NCI-H526 (cell line): ENCODE data around the gene FGF10.
A peak's percentile ranks its signal among the peaks of the same experiment; 100 is the strongest.

Source experiments
- DNase-seq, 2 experiments: peaks; one replicate each; lab custom pipeline; 2025; lab: John Stamatoyannopoulos, UW

FGF10 gene

DNA sequence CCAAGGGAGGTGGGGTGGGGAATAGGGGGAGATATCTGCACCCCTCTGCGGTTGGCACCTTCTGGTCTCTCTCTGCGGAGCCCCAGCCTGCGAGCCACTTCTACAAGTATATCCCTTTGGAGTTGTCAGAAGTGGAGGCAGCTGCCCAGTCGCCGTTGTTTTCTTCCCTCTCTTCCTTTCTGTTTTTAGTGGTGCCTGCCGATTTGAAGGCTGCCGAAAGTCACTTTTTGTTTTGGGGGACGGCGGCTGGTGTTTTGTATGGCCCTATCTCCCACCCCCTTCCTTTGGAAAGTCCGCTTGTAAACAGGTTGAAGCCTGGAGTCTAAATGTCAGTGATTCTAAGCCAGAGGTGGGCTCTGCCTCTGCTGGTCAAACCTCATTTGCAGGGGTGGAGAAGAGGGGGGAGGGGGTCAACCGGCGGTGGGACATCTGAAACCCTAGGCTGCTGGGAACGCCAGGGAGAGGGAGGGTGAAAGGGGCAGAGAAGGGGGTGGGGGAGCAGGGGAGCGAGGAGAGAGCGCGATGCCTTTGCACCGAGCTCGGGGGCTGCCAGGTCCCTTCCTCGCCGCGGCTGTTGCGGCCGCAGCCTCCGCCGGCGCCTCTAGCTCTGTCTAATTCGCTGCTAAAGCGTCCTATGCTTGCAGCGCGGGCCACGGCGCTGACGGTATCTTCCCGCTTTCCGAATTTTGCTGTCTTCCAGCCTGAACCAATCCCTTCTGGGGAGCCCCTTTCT, at the start of gene FGF10:
FGF10 (minus strand) TSS at position 331 of the 733 bp plus-strand sequence. CDS start 738 bp downstream, outside the sequence.
- DNase-seq = peak in 1 of 2 experiments; percentile 43

DNA sequence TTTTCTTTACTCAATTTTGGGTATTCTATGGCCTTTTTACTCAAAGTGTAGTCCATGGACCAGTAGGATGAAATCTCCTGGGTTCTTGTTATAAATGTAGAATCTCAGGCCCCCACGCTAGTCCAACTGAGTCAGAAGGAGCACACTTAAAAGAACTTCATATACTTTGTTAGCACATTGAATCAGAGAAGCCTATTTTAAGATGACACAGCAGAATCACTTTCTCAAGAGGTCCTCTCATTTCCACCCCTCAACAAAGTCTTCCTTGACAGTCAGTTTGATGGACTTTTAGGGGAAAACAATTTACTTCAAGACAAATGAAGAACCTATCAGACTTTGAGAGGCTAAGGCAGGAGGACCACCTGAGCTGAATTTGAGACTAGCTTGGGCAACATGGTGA, 37.7 kb upstream of the FGF10 start:
- DNase-seq = no peak

DNA sequence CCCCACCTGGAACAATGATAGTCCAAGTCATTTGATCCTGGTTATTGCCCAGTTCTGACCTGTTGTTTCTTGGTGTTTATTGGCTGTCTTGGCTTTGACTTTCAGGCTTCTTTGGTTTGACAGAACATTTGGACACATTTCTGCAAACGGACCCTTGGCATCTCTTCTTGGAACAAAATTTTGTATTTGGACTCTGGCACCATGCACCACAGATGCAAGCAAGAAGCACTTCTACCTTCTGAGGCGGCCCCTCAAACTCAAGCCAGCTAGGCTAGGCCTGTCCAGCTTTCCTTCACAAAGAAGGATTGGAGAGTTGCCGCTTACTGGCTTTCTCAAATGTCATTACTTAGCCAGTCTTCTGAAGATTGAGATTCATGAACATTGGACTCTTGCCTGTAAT, 23.1 kb upstream of the FGF10 start:
- no peak for DNase-seq

DNA sequence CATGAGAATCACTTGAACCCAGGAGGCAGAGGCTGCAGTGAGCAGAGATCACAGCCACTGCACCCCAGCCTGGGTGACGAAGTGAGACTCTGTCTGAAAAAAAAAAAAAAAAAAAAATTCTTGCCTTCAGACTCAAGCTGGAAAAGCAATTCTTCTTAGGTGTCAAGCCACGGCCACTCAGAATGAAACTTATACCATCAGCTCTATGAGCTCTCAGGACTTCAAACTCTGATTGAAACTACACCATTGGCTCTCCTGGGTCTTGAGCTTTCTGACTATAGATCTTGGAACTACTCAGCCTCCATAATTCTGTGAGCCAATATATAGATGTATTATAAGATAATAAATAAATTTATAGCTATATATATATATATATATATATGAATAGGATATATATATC, 12.9 kb upstream of the FGF10 start:
- no peak for DNase-seq

DNA sequence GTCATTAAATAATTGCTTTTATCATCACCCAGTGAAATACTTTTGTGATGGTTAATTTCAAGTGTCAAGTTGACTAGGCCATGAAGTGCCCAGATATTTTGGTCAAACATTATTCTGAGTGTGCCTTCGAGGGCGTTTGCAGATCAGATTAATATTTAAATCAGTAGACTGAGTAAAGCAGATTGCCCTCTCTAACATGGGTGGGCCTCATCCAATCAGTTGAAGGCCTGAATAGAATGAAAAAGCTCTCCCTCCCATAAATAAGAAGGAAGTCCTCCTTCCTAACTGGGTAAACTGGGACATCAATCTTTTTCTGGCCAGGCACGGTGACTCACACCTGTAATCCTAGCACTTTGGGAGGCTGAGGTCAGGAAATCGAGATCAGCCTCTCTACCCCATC, 12.4 kb upstream of the FGF10 start:
- DNase-seq = no peak

DNA sequence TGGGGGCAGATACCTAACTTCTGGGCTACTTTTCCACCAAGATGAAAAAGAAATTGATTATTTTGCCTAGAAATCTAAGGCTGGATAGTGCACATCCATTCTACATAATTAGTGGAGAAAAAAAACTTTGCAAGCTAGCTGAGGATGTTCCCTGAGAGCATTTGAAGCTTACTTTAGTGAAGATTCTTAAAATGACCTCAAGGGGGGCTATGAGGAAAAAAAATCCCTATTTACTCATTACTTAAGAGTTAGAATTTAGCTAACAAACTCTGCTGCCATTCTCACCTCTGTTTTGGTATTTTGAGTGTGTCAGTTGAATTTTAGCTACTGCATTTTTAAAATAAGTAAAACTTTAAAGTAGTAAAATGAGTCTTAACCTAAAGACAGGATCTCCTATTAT, 9.2 kb upstream of the FGF10 start:
- DNase-seq = no peak

DNA sequence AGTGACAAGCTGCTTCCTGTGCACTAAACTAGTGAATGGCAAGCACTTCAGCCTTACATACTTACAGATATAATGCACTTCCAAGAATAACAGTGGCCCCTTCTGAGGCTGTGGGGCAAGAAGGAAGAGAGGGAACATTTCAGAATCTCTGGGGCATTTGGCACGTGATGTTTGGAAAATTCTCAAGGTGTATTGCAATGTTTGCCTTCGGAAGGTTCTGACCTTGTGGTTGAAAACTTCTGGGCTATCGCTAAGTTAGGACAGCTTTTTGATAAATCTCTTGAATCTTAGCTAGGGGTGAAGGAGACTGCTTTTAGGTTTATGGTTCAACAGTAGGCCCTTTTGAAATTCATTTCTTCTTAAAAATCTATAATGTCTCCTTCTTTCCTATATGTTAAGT, 7.1 kb upstream of the FGF10 start:
- DNase-seq = no peak

DNA sequence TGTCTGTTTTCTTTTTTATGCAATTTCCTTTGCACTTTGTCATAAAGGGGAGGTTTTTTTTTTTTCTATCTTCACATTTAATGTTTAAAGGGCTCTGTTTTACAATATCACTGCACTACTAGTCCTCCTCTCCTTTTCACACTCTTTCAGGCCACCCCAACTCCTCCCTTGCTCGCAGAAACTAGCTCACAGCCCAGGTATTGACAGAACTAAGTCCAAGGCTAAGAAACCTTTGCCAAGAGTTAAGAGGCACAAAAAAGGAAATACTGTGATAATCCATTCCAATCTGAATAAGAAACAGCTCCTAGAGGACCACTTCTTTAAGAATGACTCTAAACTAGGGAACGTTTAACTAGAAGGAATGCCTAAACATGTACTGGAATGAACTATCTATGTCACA, 1.1 kb upstream of the FGF10 start:
- no peak for DNase-seq

DNA sequence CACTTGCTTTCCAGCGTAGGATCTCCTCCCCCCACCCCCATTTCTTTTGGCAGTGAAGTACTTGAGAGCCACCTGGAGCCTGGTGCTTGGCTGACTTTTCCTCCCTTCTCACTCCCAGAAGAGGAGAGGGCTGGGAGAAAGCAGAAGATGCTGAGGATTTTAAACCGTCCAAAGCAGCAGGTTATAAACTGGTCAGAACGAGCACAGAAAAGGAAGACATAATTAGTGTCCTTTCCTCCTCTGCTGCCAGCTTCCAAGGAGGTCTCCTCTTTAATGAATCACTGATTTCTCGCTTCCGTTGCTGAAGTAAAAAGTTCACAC, 563 bp upstream of the FGF10 start:
- no peak for DNase-seq

DNA sequence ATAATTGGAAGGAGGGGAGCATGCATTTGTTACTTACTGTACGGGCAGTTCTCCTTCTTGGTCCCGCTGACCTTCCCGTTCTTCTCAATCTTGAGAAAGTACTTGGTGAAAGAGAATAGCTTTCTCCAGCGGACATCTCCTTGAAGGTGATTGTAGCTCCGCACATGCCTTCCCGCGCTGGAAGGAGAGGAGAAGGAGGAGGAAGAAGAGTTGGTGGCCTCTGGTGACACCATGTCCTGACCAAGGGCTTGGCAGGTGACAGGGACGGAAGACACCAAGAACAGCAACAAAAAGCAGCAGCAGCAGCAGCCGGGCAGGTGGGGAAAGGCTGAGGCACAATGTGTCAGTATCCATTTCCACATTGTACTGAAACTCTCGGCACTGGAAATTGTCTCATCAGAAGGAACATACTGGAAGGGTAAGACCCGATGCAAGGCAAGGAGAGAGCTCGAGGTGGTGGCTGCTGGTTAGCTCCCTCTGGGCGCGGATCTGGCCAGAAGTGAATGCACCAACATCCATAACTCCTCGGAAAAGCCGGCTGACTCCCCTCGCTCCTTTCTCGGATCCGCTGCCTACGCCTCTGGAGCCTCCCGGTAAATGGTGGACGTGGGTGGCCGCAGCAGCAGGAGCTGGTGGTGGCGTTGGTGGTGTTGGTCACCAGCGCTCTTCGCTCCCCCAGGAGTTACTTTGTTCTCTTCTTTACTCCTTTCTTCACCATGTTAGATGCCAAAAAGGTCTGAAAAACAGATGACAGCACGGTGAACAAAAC, 715 bp downstream of the FGF10 start:
- DNase-seq = no peak

DNA sequence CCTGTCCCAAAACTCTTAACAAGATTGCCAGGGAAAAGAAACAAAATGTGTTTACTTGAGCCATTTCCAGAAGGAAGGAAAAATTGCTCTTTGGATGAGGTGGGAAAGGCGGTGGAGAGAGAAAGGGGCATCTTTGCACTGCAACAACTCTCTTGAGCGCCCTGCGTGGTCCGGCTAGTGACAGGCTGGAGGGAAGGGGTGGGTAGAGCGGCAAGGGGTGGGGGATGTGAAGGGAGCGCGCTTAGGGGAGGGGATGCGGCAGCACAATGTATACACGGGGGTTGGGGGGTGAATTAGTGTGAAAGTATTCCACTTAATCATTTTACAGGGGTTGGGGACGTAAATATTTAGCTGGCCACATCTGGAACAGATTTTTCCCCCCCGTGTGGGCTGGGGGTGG, 1.3 kb downstream of the FGF10 start:
- no peak for DNase-seq

DNA sequence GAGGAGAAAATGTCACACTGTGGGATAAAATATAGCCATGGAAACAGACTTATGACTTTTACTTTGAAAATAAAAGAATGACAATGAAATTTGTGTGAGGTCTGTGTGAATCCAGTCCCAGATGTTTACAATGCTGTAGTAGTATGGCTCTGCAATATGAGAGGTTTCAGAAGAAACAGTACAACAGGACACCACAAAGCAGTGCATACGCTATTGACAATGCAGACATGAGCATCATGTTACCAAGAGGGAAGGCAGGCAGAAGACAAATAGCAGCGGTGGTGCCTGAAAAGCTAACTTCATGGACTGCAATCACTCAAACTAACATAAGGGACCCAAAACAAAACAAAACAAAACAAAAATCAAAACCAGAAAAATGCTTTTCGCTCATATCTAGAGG, 1.8 kb downstream of the FGF10 start:
- DNase-seq = no peak

DNA sequence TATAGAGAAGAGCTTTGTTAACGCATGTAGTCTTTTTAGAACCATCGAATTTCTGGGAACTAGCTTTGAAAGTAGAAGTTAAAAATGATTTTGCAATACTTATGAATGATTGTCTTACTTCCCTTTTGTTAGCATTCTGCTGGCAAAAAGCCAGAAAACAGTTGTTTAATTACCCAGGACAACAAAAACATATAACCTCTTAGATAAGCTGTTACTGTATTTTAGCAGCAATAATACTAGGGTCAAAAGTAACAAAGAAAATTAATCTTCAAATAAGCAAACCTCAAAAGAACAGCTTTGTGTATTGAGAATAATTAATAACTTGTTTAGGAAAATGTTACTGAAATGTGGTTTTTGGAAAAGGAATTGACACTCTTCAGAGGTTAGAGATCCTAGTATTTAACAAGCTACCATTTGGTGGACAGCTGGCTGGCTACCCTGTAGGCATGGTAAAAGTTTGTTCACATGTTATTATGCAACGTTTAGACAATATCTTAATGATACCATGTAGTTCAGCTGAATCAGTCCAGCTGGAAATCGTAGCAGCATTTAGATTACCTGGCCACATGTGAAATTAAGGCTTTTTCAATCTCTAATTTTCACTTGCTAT, 3.8 kb downstream of the FGF10 start:
- DNase-seq = no peak

DNA sequence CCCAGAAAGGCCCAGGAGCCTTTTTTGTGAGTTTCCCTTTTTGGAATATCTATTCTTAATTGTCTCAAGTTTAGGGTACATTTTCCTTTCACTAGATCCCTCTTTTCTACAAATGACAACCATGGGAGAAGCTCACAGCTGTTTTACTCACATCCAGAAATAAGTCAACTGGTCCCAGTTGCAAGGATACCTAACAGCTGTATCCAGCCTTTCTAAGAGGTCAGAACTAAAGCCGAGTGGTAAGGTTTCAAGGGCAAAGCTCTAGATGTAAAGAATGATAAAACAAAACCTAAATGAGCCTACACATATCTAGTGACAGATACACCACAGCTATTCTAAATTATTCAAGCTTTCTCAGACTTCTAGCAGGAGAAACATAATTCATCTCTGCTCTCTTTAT, 4.4 kb downstream of the FGF10 start:
- DNase-seq = no peak

DNA sequence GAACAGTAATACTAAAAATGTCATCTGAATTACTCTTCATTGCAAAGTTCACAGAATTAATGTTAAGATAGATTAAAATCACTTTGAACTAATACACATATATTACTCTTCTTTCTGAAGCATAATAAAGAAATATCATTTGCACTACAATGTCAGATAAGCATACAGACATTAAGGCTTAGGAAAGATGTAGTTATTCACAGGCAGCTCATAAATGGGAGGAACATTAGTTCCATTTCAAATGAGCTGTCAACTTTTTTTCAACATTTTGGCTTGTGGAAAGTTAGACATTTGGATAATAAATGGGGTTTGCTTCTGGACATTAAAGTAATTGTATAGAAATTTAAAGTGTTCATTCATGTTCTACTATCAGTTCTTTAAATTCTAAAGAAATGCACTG, 6.3 kb downstream of the FGF10 start:
- DNase-seq = no peak

DNA sequence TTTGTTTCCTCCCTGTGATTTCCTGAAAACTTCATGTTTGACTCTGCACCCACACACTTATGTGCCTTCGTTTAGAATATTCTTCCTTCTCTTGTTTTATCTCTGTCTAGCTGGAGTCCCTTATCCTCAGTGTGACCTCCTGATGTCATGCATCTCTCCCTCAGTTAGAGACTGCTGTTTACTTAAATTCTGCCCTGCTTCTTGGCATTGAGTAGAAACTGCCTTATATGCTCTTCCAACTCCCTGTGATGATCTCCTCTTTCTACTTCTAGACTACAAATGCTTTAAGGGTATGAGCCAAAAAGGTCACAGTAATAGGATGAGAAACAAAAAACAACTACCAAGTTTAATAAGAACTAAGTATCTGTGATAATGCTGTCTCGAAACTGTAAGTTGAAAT, 12.2 kb downstream of the FGF10 start:
- DNase-seq = no peak

DNA sequence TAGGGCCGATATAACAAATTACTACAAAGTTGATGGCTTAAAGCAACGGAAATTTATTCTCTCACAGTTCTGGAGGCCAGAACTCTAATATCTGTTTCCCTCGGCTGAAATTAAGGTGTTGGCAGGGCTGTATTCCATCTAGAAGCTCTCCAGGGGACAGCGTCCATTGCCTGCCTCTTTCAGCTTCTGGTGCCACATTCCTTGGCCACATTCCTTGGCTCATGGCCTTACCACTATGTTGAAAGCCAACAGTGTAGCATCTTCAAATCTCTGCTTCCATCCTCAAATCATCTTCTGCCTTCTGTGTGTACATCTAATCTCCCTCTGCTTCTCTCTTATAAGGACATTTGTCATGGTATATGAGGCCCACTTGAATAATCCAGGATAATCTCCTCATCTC, 17.2 kb downstream of the FGF10 start:
- no peak for DNase-seq

DNA sequence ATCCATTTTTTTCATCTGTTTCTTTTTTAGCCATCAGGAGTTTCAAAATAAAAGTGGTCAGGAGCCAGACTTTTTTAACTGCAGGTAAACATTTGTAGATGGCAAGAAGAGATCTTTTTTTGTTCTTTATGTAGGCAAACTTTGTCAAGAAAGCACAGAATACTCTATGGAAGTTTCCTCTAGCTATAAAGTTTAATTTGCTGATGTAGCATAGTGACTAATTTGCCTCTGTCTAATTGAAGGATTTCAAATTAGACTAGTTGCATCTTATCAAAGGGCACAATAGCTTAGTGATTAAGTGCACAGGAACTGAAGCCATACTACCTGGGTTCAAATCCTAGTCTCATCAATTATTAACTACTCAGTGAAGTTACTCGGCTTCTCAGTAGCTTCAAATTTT, 22.0 kb downstream of the FGF10 start:
- DNase-seq = no peak

DNA sequence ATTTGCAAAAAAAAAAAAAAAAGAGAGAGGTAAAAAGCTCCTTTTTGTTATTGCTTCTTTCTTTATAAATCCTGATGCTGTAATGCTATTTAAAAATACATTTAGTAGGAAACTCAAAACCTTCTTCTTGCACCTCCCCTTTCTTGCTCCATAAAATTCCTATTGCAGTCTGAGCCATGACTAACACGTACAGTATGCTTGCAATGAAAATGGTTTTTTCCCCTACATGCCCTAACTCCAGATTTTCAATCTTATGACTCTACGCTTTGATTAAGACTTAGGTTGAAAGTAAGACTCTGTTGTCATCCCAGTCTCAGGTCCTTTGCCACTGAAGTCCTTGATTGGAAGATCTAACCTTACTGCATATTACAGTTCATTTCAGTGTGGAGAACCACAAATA, 23.9 kb downstream of the FGF10 start:
- no peak for DNase-seq

DNA sequence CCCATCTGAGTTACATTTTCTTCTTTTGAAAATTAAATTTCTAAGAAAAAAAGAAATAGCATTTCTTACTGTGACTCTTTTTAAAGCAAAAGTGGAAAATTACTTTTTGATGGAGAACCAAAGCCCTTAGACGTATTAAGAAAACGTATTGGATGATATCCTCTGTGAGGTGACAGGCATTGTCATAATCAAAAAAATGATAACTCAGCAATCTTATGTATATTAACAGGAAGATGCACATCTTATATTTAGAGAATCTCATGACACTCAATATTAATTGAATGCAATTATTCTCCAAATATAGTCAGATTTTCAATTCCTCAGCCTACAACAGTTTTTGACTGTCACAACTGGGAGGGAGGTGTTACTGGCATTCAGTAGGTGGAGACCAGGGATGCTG, 25.1 kb downstream of the FGF10 start:
- DNase-seq = no peak

DNA sequence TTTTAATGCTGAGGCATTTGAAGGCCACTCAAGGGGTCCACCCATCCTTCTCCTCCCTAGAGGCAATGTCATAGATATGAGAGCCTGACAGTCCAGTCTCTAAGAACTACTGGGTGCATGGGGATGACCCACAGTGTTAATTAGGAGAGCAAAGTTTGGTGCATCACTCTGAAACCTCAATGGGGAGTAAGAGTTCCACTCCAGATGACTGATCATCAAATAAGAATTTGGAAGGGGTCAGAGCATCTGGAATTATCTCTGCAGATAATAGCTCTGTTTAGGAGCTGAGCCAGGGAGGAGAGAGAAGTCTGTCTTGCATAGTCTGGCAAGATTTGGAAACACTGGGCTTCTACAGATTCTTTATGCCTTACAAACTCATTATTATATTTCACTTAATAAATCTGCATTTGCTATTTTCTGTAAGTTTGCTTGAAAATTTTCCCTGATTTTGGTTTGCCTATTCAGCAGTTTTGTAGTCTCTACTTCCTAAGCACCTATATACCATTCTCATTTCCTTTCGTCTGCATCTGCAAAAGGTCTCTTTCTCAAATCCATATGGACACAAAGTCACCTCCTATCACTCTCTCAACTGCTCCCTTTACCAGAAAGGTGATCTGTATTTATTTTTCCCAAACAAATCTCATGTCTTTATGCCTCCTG, 27.7 kb downstream of the FGF10 start:
- no peak for DNase-seq

DNA sequence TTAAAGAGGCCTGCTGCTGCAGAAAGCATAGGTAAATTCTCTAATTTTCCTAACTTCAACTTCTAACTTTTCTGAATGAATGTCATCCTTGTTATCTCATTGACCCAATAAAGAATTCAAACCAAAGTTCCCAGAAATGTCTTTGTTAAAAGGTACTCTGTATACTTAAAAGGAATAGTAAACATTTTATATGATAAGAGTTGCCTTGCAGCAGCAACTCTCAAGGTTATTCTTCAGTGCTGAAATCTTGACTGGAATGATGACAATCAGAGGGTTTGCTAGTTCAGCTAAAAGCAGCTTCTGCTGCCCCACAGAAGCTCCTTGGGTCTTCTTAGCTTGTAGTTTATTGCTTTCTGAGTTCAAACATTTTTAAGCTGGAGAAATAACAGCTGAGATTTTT, 28.3 kb downstream of the FGF10 start:
- no peak for DNase-seq

DNA sequence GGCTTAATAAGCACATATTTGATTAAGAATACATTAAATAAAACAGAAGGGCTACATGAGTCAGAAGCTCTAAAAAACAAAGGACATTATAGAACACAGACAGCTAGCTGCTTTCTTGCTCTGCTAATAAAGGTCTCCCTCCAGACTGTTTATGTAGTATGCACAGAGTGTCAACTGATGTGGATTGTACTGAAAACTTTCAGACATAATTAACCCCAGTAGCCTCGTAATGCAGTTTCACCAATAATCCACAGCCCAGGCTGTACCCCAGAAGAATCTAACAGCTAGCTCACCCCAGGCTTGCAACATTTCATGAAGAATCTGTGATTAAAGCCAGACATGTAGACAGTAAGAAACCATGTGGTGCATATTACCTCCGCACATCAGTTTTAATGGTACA, 30.8 kb downstream of the FGF10 start:
- no peak for DNase-seq
